HUES6 (cell line): ENCODE data around the gene TXNIP.

Experiments
- H3K27ac ChIP-seq: 2 replicates; pipeline ENCODE4 v1.7.0; 2013; ENCODE audit warnings: low read depth, mild to moderate bottlenecking, low read length, inconsistent platforms
- H3K27me3 ChIP-seq: 2 replicates; pipeline ENCODE4 v1.6.1; 2013; ENCODE audit warnings: low read length; ENCODE audit not compliant: control insufficient read depth, insufficient read depth
- H3K36me3 ChIP-seq: 2 replicates; pipeline ENCODE4 v1.6.1; 2013; ENCODE audit warnings: low read length; ENCODE audit not compliant: control insufficient read depth, insufficient read depth
- H3K4me1 ChIP-seq: 2 replicates; pipeline ENCODE4 v1.6.1; 2013; ENCODE audit warnings: low read length; ENCODE audit not compliant: control insufficient read depth, insufficient read depth
- H3K4me3 ChIP-seq: 2 replicates; pipeline ENCODE4 v1.5.1; 2013; ENCODE audit warnings: low read depth, low read length
- H3K9ac ChIP-seq: one replicate; pipeline ENCODE4 v1.6.1; 2013; ENCODE audit warnings: mild to moderate bottlenecking, low read length
- H3K9me3 ChIP-seq: 2 replicates; pipeline ENCODE4 v1.6.1; 2013; ENCODE audit warnings: low read depth, low read length; ENCODE audit not compliant: control insufficient read depth, insufficient read depth

Gene TXNIP

GRCh38 chr1:145947551-145947950 lies 48.8 kb downstream of the TXNIP start:
- no peak overlapping the region for H3K27ac ChIP-seq
- H3K9me3 ChIP-seq: no peaks in the 10 kb centered on the region
- peaks cover 17% of the 10 kb centered on the region for H3K4me1 ChIP-seq
- H3K27me3 ChIP-seq: no peaks in the 10 kb centered on the region
- no peak overlapping the region for H3K4me3 ChIP-seq
- H3K9ac ChIP-seq: no peak overlapping the region
- no peaks in the 10 kb centered on the region for H3K36me3 ChIP-seq

GRCh38 chr1:145946477-145946986 lies 49.8 kb downstream of the TXNIP start:
- no peaks in the 10 kb centered on the region for H3K9me3 ChIP-seq
- H3K27me3 ChIP-seq: no peaks in the 10 kb centered on the region
- H3K9ac ChIP-seq: no peak overlapping the region
- H3K27ac ChIP-seq: no peak overlapping the region
- H3K4me3 ChIP-seq: no peak overlapping the region
- peaks cover 17% of the 10 kb centered on the region for H3K4me1 ChIP-seq
- no peaks in the 10 kb centered on the region for H3K36me3 ChIP-seq

GRCh38 chr1:145944532-145944931 lies 51.8 kb downstream of the TXNIP start:
- H3K27ac ChIP-seq: no peak overlapping the region
- no peaks in the 10 kb centered on the region for H3K9me3 ChIP-seq
- H3K4me1 ChIP-seq: peaks cover 13% of the 10 kb centered on the region
- H3K4me3 ChIP-seq: no peak overlapping the region
- no peaks in the 10 kb centered on the region for H3K36me3 ChIP-seq
- H3K9ac ChIP-seq: no peak overlapping the region
- H3K27me3 ChIP-seq: no peaks in the 10 kb centered on the region

- Histone ChIP-seq H3K9me3 (no peaks in the 10 kb centered on the region), H3K9ac (no peak overlapping the region), H3K27me3 (no peaks in the 10 kb centered on the region), H3K4me3 (no peak overlapping the region), H3K36me3 (no peaks in the 10 kb centered on the region), H3K4me1 (peaks cover 9% of the 10 kb centered on the region), H3K27ac (no peak overlapping the region)
Measured at GRCh38 chr1:145942871-145943270, 53.5 kb downstream of the TXNIP start.
